ENCODE data around the gene ATG5.
"Not testable (repeated sequence)": the region's sequence is repeated elsewhere in the genome, so short reads cannot be mapped to it uniquely, and the experiment has no call there.

The ATG5 gene

GRCh38 chr6:106154326-106154725 lies 171.2 kb downstream of the ATG5 start:
- DNase-seq (ENCODE audit: low read depth) = no peak

GRCh38 chr6:106152952-106153351 lies 172.6 kb downstream of the ATG5 start:
- DNase-seq (ENCODE audit: low read depth) = no peak

GRCh38 chr6:106152476-106152875 lies 173.1 kb downstream of the ATG5 start:
- not testable (repeated sequence) for DNase-seq (ENCODE audit: low read depth)

- no peak for DNase-seq (ENCODE audit: low read depth)
These were observed 176.0 kb downstream of the ATG5 start for GRCh38 chr6:106149472-106150069.

DNA sequence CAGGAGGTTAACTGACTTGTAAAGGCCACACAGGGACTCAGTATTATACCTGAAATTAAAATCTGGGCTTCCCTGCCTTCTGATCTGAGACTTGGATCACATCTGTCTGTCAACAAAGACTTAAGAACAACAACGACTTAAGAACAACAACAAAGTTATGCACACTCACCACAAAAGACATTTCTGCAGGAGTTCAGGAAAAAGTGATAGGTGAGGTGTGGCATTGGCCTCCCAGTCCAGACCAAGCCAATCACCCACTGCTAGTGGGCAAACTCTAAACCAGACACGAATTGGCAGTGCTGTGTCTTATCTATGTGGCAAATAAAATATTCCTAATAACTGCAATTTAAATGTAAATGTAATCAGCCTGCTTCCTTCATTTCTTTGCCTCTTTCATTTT lies 178.1 kb downstream of the ATG5 start:
- no peak for DNase-seq (ENCODE audit: low read depth)

DNA sequence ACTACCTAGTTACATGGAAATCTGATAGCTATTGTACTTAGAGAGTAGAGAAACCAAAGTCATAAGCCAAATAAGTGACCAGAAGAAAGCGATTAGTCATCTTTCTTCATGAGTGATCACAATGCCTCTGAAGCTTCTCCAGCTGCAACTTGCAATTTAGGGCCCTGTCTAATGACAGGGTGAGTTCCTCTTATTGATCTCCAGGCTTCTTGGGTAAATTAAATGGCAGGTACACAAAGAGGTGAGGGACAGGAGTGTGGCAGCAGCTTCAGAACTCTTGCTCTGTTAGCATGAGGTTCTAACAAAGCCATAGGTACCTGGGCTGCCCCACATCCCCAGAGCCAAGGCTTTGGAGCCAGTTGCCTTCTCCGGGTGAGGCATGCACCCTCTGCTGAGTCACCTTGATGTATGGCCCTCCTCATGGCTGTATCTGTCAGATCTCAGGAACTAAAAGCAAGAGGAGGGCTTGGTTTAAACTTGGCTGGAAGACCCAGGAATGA lies 178.7 kb downstream of the ATG5 start:
- no peak for DNase-seq (ENCODE audit: low read depth)

GRCh38 chr6:106145741-106146227 lies 179.8 kb downstream of the ATG5 start:
- DNase-seq (ENCODE audit: low read depth) = no peak

DNA sequence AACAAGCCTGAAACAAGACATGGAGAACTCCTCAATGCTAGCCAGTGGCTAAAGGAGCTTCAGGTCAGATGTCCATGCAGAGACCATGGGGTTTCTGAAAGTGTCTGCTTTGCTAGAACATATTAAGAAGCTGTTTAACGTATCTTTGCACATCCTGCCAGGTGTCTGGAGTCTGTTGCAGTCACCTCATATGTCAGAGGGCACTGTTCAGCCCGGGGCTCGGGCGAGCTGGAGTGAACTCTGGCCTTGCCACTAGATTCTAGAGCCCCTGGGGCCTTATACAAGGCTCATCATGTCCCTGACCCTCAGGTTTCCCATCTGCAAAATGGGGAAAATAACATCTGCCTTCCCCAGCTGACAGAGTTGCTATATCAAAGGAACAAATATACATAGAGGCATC lies 180.4 kb downstream of the ATG5 start:
- no peak for DNase-seq (ENCODE audit: low read depth)

- no peak for DNase-seq (ENCODE audit: low read depth)
These were observed 181.9 kb downstream of the ATG5 start for GRCh38 chr6:106143665-106144064.

DNA sequence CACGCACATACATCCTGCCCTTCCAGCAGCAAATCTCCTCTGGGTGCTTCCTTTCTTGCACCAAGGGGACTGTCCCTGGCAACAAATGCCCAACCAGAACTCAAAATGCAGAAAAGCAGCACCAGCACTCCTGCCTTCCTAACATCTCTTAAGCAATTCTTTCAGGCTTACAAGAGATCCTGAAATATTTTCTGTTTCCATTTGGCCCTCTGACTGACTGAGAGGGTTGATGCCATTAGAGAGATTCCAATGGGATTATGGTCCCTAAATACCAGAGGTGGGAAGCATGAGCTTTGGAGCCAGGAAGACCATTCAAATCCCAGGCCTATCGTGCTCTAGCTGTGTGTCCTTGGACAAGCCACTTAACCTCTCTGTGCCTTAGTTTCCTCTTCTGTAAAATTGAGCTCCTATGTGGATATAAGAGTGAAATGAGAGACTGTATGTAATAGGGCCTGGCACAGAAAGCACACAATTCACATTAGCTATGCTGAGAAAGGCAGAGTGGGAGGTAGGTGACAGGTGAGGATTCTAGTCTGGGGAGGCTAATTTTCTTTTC lies 182.6 kb downstream of the ATG5 start:
- no peak for DNase-seq (ENCODE audit: low read depth)

DNA sequence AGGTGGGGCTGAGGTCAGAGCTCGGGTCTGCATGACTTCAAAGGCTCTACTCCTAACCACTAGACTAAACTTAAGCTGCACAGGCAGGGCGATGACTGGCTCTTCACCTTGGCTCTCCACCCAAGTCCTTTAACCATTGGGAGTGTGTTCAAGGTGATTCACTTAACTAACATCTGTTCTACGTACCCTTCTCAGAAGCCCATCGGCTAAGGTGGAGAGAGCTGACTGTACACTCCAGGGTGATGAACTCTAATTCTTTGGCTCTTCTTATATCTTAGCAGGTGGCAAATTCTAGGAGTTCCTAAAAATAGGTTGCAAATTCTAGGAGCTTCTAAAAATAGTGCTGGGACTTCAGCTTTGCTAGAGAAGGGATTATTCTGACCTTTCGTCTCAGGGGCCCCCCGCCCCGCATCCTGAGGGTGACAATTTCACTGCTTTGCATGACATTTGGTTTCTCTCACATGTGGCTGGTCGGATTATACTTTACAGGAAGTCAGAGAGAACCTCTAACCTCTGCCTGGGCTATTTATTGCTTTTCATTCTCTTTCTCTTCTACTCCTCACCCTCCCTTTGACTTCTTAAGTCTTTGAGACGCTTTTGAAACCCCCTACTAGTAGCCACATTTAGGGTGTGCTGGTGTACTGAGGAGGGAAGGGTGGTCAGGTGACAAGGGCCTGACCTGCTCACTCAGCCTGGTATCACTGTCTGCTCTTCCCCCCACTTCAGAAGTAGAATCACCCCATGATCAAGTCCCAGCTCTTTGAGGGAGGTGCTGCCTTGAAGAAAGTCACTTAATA lies 183.9 kb downstream of the ATG5 start:
- DNase-seq (ENCODE audit: low read depth) = no peak

- DNase-seq (ENCODE audit: low read depth) = no peak
These were observed 187.4 kb downstream of the ATG5 start for GRCh38 chr6:106138151-106138550.

GRCh38 chr6:106136845-106137244 lies 188.7 kb downstream of the ATG5 start:
- no peak for DNase-seq (ENCODE audit: low read depth)

- no peak for DNase-seq (ENCODE audit: low read depth)
These were observed 189.5 kb downstream of the ATG5 start for GRCh38 chr6:106135911-106136571.

- DNase-seq (ENCODE audit: low read depth) = no peak
These were observed 190.5 kb downstream of the ATG5 start for GRCh38 chr6:106134906-106135634.
